ENCODE measurements around the gene KCNG1. TPM values are rescaled to one million over a fixed set of nuclear protein-coding genes. Genes with fewer than 3 reads are reported as not detected.

Gene KCNG1
- total and polyA plus RNA-seq, 8 donors = 0.19 to 11.9 (median 2.7) TPM; not detected in 4

- Histone ChIP-seq H3K27ac (no peak overlapping the region), H3K4me1 (peaks cover 0 to 4% (median 0%) of the 10 kb centered on the region in 4 donors), H3K4me3 (no peak overlapping the region), H3K36me3 (no peaks in the 10 kb centered on the region), H3K27me3 (peaks cover 4 to 63% (median 5%) of the 10 kb centered on the region in 3 donors), H3K9me3 (no peaks in the 10 kb centered on the region)
- intact Hi-C loops (cut with DNase I; ENCODE audit: low total_unique reads) = no loop called here
- no peak for DNase-seq
- TF ChIP-seq POLR2A (IDR thresholded peaks at IDR 0.05) (no peak), CTCF (IDR thresholded peaks at IDR 0.05) (no peak), EP300 (IDR thresholded peaks at IDR 0.05) (no peak), POLR2AphosphoS5 (IDR thresholded peaks at IDR 0.05) (no peak)
- WGBS, 5 donors = 69 to 88% (median 71%) methylated on average over 4 of the region's 4 CpGs
Measured at GRCh38 chr20:51036226-51036625, 13.3 kb upstream of the KCNG1 start.

- H3K9me3 ChIP-seq = no peaks in the 10 kb centered on the region
- H3K4me1 ChIP-seq = peaks cover 0 to 4% (median 0%) of the 10 kb centered on the region in 4 donors
- H3K4me3 ChIP-seq = no peak overlapping the region
- intact Hi-C loops (cut with DNase I; ENCODE audit: low total_unique reads) = no loop called here
- DNase-seq = no peak
- WGBS, 5 donors = 50 to 62% (median 58%) methylated on average over 9 of the region's 9 CpGs
- TF ChIP-seq POLR2AphosphoS5 (IDR thresholded peaks at IDR 0.05) (no peak), EP300 (IDR thresholded peaks at IDR 0.05) (no peak), CTCF (IDR thresholded peaks at IDR 0.05) (no peak), POLR2A (IDR thresholded peaks at IDR 0.05) (no peak)
- no peak overlapping the region for H3K27ac ChIP-seq
- peaks cover 5 to 67% (median 11%) of the 10 kb centered on the region in 3 donors for H3K27me3 ChIP-seq
- no peaks in the 10 kb centered on the region for H3K36me3 ChIP-seq
Measured at GRCh38 chr20:51034988-51035656, 12.2 kb upstream of the KCNG1 start.

GRCh38 chr20:51034476-51034875 lies 11.6 kb upstream of the KCNG1 start:
- intact Hi-C loops (cut with DNase I; ENCODE audit: low total_unique reads) = no loop called here
- Histone ChIP-seq H3K27ac (no peak overlapping the region), H3K27me3 (peaks cover 5 to 73% (median 16%) of the 10 kb centered on the region in 3 donors), H3K4me3 (no peak overlapping the region), H3K4me1 (peaks cover 0 to 4% (median 0%) of the 10 kb centered on the region in 4 donors), H3K36me3 (no peaks in the 10 kb centered on the region), H3K9me3 (no peaks in the 10 kb centered on the region)
- TF ChIP-seq EP300 (IDR thresholded peaks at IDR 0.05) (no peak), POLR2A (IDR thresholded peaks at IDR 0.05) (no peak), POLR2AphosphoS5 (IDR thresholded peaks at IDR 0.05) (no peak), CTCF (IDR thresholded peaks at IDR 0.05) (no peak)
- no peak for DNase-seq
- 68 to 82% (median 71%) methylated on average over 2 of the region's 2 CpGs for WGBS, 5 donors

GRCh38 chr20:51029963-51030920 lies 7.3 kb upstream of the KCNG1 start:
- Histone ChIP-seq H3K36me3 (no peaks in the 10 kb centered on the region), H3K27me3 (peaks cover 5 to 84% (median 34%) of the 10 kb centered on the region in 3 donors), H3K9me3 (no peaks in the 10 kb centered on the region), H3K4me1 (peaks cover 0 to 4% (median 0%) of the 10 kb centered on the region in 4 donors), H3K27ac (no peak overlapping the region), H3K4me3 (no peak overlapping the region)
- peak in 1 of 2 donors; percentile 62 for DNase-seq
- intact Hi-C loops (cut with DNase I; ENCODE audit: low total_unique reads) = no loop called here
- 43 to 63% (median 62%) methylated on average over 16 to 17 of the region's 17 CpGs for WGBS, 5 donors
- TF ChIP-seq POLR2AphosphoS5 (IDR thresholded peaks at IDR 0.05) = no peak
- TF ChIP-seq POLR2A (IDR thresholded peaks at IDR 0.05) = no peak
- TF ChIP-seq EP300 (IDR thresholded peaks at IDR 0.05) = no peak
- TF ChIP-seq CTCF (IDR thresholded peaks at IDR 0.05) = no peak

All from stomach (tissue), 9 donors.